ENCODE results near the gene RTN4RL1. TPM values are rescaled to one million over a fixed set of nuclear protein-coding genes. Genes with fewer than 3 reads are reported as not detected.

Gene RTN4RL1
- total and polyA plus RNA-seq, 2 of the 13 experiments (the other 11 are each of a cell fraction or from before 2014, with no cell fraction given) = 0.01 TPM; not detected in 1

GRCh38 chr17:1997927-1998742 is 27.0 kb downstream of the RTN4RL1 start (continued):
- TF ChIP-seq, protein P1, sequence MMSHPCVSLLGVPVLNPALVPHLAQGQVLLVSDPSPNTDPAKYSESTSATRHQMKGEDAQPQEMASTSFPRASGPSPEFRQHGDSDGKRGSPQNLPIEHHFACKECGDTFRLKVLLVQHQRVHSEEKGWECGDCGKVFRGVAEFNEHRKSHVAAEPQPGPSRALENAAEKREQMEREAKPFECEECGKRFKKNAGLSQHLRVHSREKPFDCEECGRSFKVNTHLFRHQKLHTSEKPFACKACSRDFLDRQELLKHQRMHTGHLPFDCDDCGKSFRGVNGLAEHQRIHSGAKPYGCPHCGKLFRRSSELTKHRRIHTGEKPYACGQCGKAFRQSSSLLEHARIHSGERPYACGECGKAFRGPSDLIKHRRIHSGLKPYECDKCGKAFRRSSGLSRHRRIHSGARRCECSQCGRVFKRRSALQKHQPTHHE (CRISPR knock-in tag; IDR thresholded peaks at IDR 0.05; ENCODE audit: borderline replicate concordance) = no peak
- TF ChIP-seq HNRNPUL1 (IDR thresholded peaks at IDR 0.05; ENCODE audit: low read depth, low read length) (peak; percentile 75), ZNF788 (CRISPR knock-in tag; IDR thresholded peaks at IDR 0.05; ENCODE audit: borderline replicate concordance) (no peak), GMEB2 (CRISPR knock-in tag; IDR thresholded peaks at IDR 0.05; ENCODE audit: low read depth) (no peak), ZNF766 (CRISPR knock-in tag; IDR thresholded peaks at IDR 0.05; ENCODE audit: borderline replicate concordance) (no peak), TARDBP (CRISPR knock-in tag; IDR thresholded peaks at IDR 0.05) (peak; percentile 65), ZNF576 (CRISPR knock-in tag; IDR thresholded peaks at IDR 0.05) (no peak), SP4 (CRISPR knock-in tag; IDR thresholded peaks at IDR 0.05) (no peak), ZNF746 (CRISPR knock-in tag; IDR thresholded peaks at IDR 0.05) (peak; percentile 90), GTF3A (CRISPR knock-in tag; conservative IDR thresholded peaks at IDR 0.05) (no peak), ZNF414 (CRISPR knock-in tag; IDR thresholded peaks at IDR 0.05) (0 out of 2 replicates have a peak, but pooled peaks have one; percentile 54), STAT5B (CRISPR knock-in tag; IDR thresholded peaks at IDR 0.05) (no peak), SETDB1 (CRISPR knock-in tag; IDR thresholded peaks at IDR 0.05; ENCODE audit: borderline replicate concordance) (no peak), KAT8 (CRISPR knock-in tag; IDR thresholded peaks at IDR 0.05) (0 out of 2 replicates have a peak, but pooled peaks have one; percentile 20), REL (CRISPR knock-in tag; conservative IDR thresholded peaks at IDR 0.05) (no peak), JARID2 (CRISPR knock-in tag; IDR thresholded peaks at IDR 0.05; ENCODE audit: insufficient replicate concordance) (no peak), ZNF7 (CRISPR knock-in tag; IDR thresholded peaks at IDR 0.05) (no peak)
- TF ChIP-seq, protein P2, sequence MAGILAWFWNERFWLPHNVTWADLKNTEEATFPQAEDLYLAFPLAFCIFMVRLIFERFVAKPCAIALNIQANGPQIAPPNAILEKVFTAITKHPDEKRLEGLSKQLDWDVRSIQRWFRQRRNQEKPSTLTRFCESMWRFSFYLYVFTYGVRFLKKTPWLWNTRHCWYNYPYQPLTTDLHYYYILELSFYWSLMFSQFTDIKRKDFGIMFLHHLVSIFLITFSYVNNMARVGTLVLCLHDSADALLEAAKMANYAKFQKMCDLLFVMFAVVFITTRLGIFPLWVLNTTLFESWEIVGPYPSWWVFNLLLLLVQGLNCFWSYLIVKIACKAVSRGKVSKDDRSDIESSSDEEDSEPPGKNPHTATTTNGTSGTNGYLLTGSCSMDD (CRISPR knock-in tag; IDR thresholded peaks at IDR 0.05) = no peak
- TF ChIP-seq, protein P3, sequence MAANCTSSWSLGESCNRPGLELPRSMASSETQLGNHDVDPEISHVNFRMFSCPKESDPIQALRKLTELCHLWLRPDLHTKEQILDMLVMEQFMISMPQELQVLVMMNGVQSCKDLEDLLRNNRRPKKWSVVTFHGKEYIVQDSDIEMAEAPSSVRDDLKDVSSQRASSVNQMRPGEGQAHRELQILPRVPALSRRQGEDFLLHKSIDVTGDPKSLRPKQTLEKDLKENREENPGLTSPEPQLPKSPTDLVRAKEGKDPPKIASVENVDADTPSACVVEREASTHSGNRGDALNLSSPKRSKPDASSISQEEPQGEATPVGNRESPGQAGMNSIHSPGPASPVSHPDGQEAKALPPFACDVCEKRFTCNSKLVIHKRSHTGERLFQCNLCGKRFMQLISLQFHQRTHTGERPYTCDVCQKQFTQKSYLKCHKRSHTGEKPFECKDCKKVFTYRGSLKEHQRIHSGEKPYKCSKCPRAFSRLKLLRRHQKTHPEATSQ (CRISPR knock-in tag; IDR thresholded peaks at IDR 0.05; ENCODE audit: borderline replicate concordance) = 0 out of 2 replicates have a peak, but pooled peaks have one; percentile 40
- TF ChIP-seq, protein P4, sequence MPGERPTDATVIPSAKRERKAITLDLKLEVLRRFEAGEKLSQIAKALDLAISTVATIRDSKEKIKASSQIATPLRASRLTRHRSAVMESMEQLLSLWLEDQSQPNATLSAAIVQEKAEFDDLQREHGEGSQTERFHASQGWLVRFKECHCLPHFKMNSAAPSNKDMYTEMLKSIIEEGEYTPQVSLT (CRISPR knock-in tag; IDR thresholded peaks at IDR 0.05; ENCODE audit: borderline replicate concordance, low read depth) = no peak

All from HepG2 (cell line).